Trophoblast cell (in vitro differentiated cells and primary cell): ENCODE measurements around the gene PGS1.

Experiments used
- DNase-seq, 2 donors: peaks; one replicate each; pipeline ENCODE4 v3.0.0-alpha.2; 2016
- H2AFZ ChIP-seq: 2 replicates; pipeline ENCODE4 v1.6.1; 2013; ENCODE audit warnings: low read length, moderate library complexity, mild to moderate bottlenecking; ENCODE audit not compliant: insufficient read depth, poor library complexity
- H2AK5ac ChIP-seq: 2 replicates; pipeline ENCODE4 v1.6.1; 2013; ENCODE audit warnings: mild to moderate bottlenecking, low read length
- H2BK120ac ChIP-seq: 2 replicates; pipeline ENCODE4 v1.6.1; 2013; ENCODE audit warnings: low read length, mild to moderate bottlenecking, moderate library complexity; ENCODE audit not compliant: insufficient read depth, poor library complexity
- H2BK12ac ChIP-seq: 2 replicates; pipeline ENCODE4 v1.6.1; 2013; ENCODE audit warnings: mild to moderate bottlenecking, low read length, moderate library complexity
- H2BK5ac ChIP-seq: 2 replicates; pipeline ENCODE4 v1.6.1; 2013; ENCODE audit warnings: low read length, low read depth, moderate library complexity, mild to moderate bottlenecking; ENCODE audit not compliant: poor library complexity
- H3K14ac ChIP-seq: 2 replicates; pipeline ENCODE4 v1.6.1; 2013; ENCODE audit warnings: mild to moderate bottlenecking, low read length
- H3K18ac ChIP-seq: 2 replicates; pipeline ENCODE4 v1.6.1; 2013; ENCODE audit warnings: mild to moderate bottlenecking, low read length
- H3K23ac ChIP-seq: 2 replicates; pipeline ENCODE4 v1.6.1; 2013; ENCODE audit warnings: low read length
- H3K27ac ChIP-seq: 2 replicates; pipeline ENCODE4 v1.5.1; 2013; ENCODE audit warnings: low read depth, mild to moderate bottlenecking, inconsistent platforms, low read length, moderate library complexity
- H3K27me3 ChIP-seq: 2 replicates; pipeline ENCODE4 v1.6.1; 2013; ENCODE audit warnings: inconsistent platforms, mild to moderate bottlenecking, low read length, moderate library complexity; ENCODE audit not compliant: insufficient read depth
- H3K36me3 ChIP-seq, 2 experiments: 1 replicate in 1 of 2; 2 replicates in 1 of 2; pipeline ENCODE4 v1.6.1; 2013; ENCODE audit warnings: low read length in 2 of 2, mild to moderate bottlenecking in 2 of 2, moderate library complexity in 1 of 2; ENCODE audit not compliant: insufficient read depth in 2 of 2, control insufficient read depth in 1 of 2
- H3K4ac ChIP-seq: 2 replicates; pipeline ENCODE4 v1.6.1; 2013; ENCODE audit warnings: low read depth, mild to moderate bottlenecking, low read length, moderate library complexity
- H3K4me1 ChIP-seq, 2 experiments: 1 replicate in 1 of 2; 2 replicates in 1 of 2; pipeline ENCODE4 v1.6.1; 2013; ENCODE audit warnings: low read length in 2 of 2, mild to moderate bottlenecking in 2 of 2, moderate library complexity in 1 of 2; ENCODE audit not compliant: insufficient read depth in 2 of 2, control insufficient read depth in 1 of 2
- H3K4me2 ChIP-seq: 2 replicates; pipeline ENCODE4 v1.6.1; 2013; ENCODE audit warnings: inconsistent platforms, mild to moderate bottlenecking, low read length, moderate library complexity
- H3K4me3 ChIP-seq: 2 replicates; pipeline ENCODE4 v1.5.1; 2013; ENCODE audit warnings: mild to moderate bottlenecking, low read depth, low read length, inconsistent platforms
- H3K79me1 ChIP-seq: one replicate; pipeline ENCODE4 v1.6.1; 2013; ENCODE audit warnings: low read length
- H3K79me2 ChIP-seq: 2 replicates; pipeline ENCODE4 v1.6.1; 2013; ENCODE audit warnings: low read length, mild to moderate bottlenecking; ENCODE audit not compliant: control insufficient read depth, insufficient read depth, poor library complexity
- H3K9ac ChIP-seq: 2 replicates; pipeline ENCODE4 v1.6.1; 2013; ENCODE audit warnings: mild to moderate bottlenecking, low read length
- H3K9me3 ChIP-seq: 2 replicates; pipeline ENCODE4 v1.6.1; 2013; ENCODE audit warnings: low read depth, mild to moderate bottlenecking, control low read depth, inconsistent platforms, low read length; ENCODE audit not compliant: insufficient read depth
- H4K12ac ChIP-seq: 2 replicates; pipeline ENCODE4 v1.6.1; 2013; ENCODE audit warnings: low read depth, mild to moderate bottlenecking, low read length, moderate library complexity
- H4K8ac ChIP-seq: 2 replicates; pipeline ENCODE4 v1.6.1; 2013; ENCODE audit warnings: low read depth, mild to moderate bottlenecking, low read length, moderate library complexity
- H4K91ac ChIP-seq: one replicate; pipeline ENCODE4 v1.6.1; 2013; ENCODE audit warnings: low read depth, mild to moderate bottlenecking, low read length, moderate library complexity
- WGBS: extraction: QIAGEN DNeasy Blood & Tissue Kit; methylation state at CpG from one replicate; pipeline ENCODE4 v1.1.7; 2013; ENCODE audit warnings: missing lambda C conversion rate; ENCODE audit not compliant: insufficient read length, insufficient coverage; ENCODE audit errors: extremely low coverage; 5-methylcytosine and 5-hydroxymethylcytosine counted together

The PGS1 gene

GRCh38 chr17:78392295-78392694 is 13.8 kb downstream of the PGS1 start:
- Histone ChIP-seq H3K4me1 (peaks cover 30 to 56% of the 10 kb centered on the region in 2 experiments), H4K8ac (peak overlapping the region; percentile 40), H3K36me3 (peaks cover 21% of the 10 kb centered on the region in 2 experiments), H2BK5ac (peak overlapping the region; percentile 77), H3K79me1 (peaks cover 27% of the 10 kb centered on the region), H4K91ac (peak overlapping the region; percentile 72), H3K18ac (peak overlapping the region; percentile 73), H3K4ac (peak overlapping the region; percentile 87), H2BK12ac (peak overlapping the region; percentile 83), H3K79me2 (peaks cover 31% of the 10 kb centered on the region), H3K14ac (peak overlapping the region; percentile 79), H3K4me2 (peak overlapping the region; percentile 24), H3K27ac (peak overlapping the region; percentile 84), H2AK5ac (no peak overlapping the region), H2BK120ac (peak overlapping the region; percentile 81), H3K4me3 (no peak overlapping the region), H3K27me3 (no peaks in the 10 kb centered on the region), H3K23ac (no peak overlapping the region), H3K9me3 (no peaks in the 10 kb centered on the region), H4K12ac (no peak overlapping the region), H3K9ac (no peak overlapping the region), H2AFZ (no peak overlapping the region)
- WGBS, result no CpG with 5 or more reads among the region's 6 CpGs
- no peak for DNase-seq

DNA sequence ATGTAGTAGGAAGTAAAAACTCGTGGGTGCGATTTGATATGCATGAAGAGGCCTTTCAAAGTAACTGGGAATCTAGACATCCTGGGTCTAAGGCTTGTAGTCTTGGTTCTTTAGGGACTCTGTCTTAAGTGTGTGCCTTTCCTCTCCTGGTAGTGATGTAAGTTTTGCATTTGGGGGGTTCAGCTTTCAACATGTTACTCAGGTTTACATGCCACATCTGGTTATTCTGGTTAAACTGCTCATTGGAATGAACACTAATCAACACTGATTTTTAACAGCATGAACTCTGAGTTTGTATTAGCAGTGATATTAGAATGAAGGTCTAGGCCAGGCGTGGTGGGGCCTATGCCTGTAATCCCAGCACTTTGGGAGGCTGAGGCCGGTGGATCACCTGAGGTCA is 15.1 kb downstream of the PGS1 start:
- no peaks in the 10 kb centered on the region for H3K27me3 ChIP-seq
- no peak overlapping the region for H2BK120ac ChIP-seq
- H3K9me3 ChIP-seq, result no peaks in the 10 kb centered on the region
- no peak overlapping the region for H3K4me3 ChIP-seq
- no peak overlapping the region for H2AK5ac ChIP-seq
- H4K8ac ChIP-seq, result no peak overlapping the region
- peaks cover 27% of the 10 kb centered on the region for H3K79me2 ChIP-seq
- H3K9ac ChIP-seq, result no peak overlapping the region
- peaks cover 40 to 59% of the 10 kb centered on the region in 2 experiments for H3K4me1 ChIP-seq
- no peak overlapping the region for H3K18ac ChIP-seq
- H3K36me3 ChIP-seq, result peaks cover 30 to 32% of the 10 kb centered on the region in 2 experiments
- no CpG with 5 or more reads among the region's 4 CpGs for WGBS
- H4K91ac ChIP-seq, result no peak overlapping the region
- H3K27ac ChIP-seq, result no peak overlapping the region
- H3K23ac ChIP-seq, result no peak overlapping the region
- no peak overlapping the region for H2AFZ ChIP-seq
- peaks cover 30% of the 10 kb centered on the region for H3K79me1 ChIP-seq
- peak overlapping the region; percentile 48 for H3K4ac ChIP-seq
- no peak for DNase-seq
- no peak overlapping the region for H3K4me2 ChIP-seq
- no peak overlapping the region for H4K12ac ChIP-seq
- no peak overlapping the region for H2BK12ac ChIP-seq
- H2BK5ac ChIP-seq, result no peak overlapping the region
- H3K14ac ChIP-seq, result no peak overlapping the region

- no CpG with 5 or more reads among the region's 7 CpGs for WGBS
- peak overlapping the region; percentile 13 for H3K4me2 ChIP-seq
- H3K36me3 ChIP-seq, result peaks cover 36 to 38% of the 10 kb centered on the region in 2 experiments
- H3K23ac ChIP-seq, result no peak overlapping the region
- no peak overlapping the region for H2BK5ac ChIP-seq
- no peak for DNase-seq
- peaks cover 30% of the 10 kb centered on the region for H3K79me2 ChIP-seq
- H3K14ac ChIP-seq, result no peak overlapping the region
- H2BK12ac ChIP-seq, result no peak overlapping the region
- H3K18ac ChIP-seq, result no peak overlapping the region
- no peak overlapping the region for H2AFZ ChIP-seq
- peak overlapping the region; percentile 7 for H3K4ac ChIP-seq
- no peak overlapping the region for H4K8ac ChIP-seq
- H4K91ac ChIP-seq, result peak overlapping the region; percentile 13
- no peak overlapping the region for H2BK120ac ChIP-seq
- H3K27me3 ChIP-seq, result no peaks in the 10 kb centered on the region
- H2AK5ac ChIP-seq, result no peak overlapping the region
- H3K4me3 ChIP-seq, result no peak overlapping the region
- H3K9ac ChIP-seq, result no peak overlapping the region
- peaks cover 36% of the 10 kb centered on the region for H3K79me1 ChIP-seq
- H4K12ac ChIP-seq, result no peak overlapping the region
- peaks cover 46 to 63% of the 10 kb centered on the region in 2 experiments for H3K4me1 ChIP-seq
- H3K9me3 ChIP-seq, result no peaks in the 10 kb centered on the region
- no peak overlapping the region for H3K27ac ChIP-seq
Observed at GRCh38 chr17:78394209-78394608, 15.8 kb downstream of the PGS1 start.

DNA sequence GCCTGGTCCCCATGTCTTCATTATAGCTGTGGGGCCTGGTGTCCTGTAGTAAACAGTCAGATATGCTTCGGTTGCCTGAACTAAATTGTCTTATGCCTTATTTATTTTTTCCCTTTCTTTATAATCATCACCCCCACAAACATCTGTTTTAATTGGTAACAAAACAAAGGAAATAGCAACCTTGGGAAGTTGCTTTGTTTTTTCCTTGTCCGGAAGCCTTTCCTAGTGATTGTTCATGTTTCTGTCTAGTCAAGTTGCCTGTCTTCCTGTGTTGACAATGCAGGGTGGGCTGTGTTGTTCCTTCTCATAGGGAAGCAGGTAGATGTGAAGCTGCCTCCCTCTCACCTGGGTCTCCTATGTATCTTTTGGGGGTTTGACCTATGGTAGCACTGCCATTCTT is 16.7 kb downstream of the PGS1 start:
- Histone ChIP-seq H3K4me2 (no peak overlapping the region), H2BK5ac (peak overlapping the region; percentile 68), H3K14ac (peak overlapping the region; percentile 80), H3K23ac (no peak overlapping the region), H2BK12ac (peak overlapping the region; percentile 61), H2BK120ac (peak overlapping the region; percentile 40), H3K27me3 (no peaks in the 10 kb centered on the region), H3K4me3 (no peak overlapping the region), H3K4me1 (peaks cover 52 to 63% of the 10 kb centered on the region in 2 experiments), H2AFZ (no peak overlapping the region), H2AK5ac (peak overlapping the region; percentile 15), H3K9me3 (no peaks in the 10 kb centered on the region), H4K12ac (no peak overlapping the region), H3K18ac (peak overlapping the region; percentile 72), H4K91ac (no peak overlapping the region), H3K27ac (peak overlapping the region; percentile 66), H3K4ac (peak overlapping the region; percentile 87), H3K36me3 (peaks cover 44 to 46% of the 10 kb centered on the region in 2 experiments), H3K9ac (no peak overlapping the region), H3K79me1 (peaks cover 37% of the 10 kb centered on the region), H3K79me2 (peaks cover 28% of the 10 kb centered on the region), H4K8ac (peak overlapping the region; percentile 20)
- no peak for DNase-seq
- no CpG with 5 or more reads among the region's 2 CpGs for WGBS
